AG04450 (cell line): Measurements from ENCODE around the gene LYRM1. TPM values are rescaled to one million over a fixed set of nuclear protein-coding genes. Genes with fewer than 3 reads are reported as not detected.

ENCODE experiments used
- CTCF ChIA-PET: fragments of 300-600, 350-600 bp; formaldehyde crosslinking; extraction: SDS; loops from one replicate; lab custom pipeline; 2022; ENCODE audit warnings: antibody characterized with exemption, inconsistent platforms; lab: Charles Lee
- POLR2A ChIA-PET: fragments of 350-600 bp; formaldehyde crosslinking; extraction: SDS; loops from one replicate; lab custom pipeline; 2021; ENCODE audit warnings: antibody characterized with exemption, inconsistent platforms; lab: Yijun Ruan, JAX
- DNase-seq: peaks from one replicate; pipeline ENCODE4 v3.0.0-alpha.2; 2011; ENCODE audit warnings: low read depth, low spot score
- H3K27ac ChIP-seq: one replicate; pipeline ENCODE4 v1.5.1; 2012; ENCODE audit warnings: low read depth, low read length, control low read depth
- H3K27me3 ChIP-seq: one replicate; pipeline ENCODE4 v1.6.0; 2012; ENCODE audit warnings: low read length; ENCODE audit not compliant: control insufficient read depth, insufficient read depth
- H3K4me3 ChIP-seq: 2 replicates; pipeline ENCODE4 v1.5.1; 2011; ENCODE audit warnings: mild to moderate bottlenecking, low read depth, low read length, control low read depth
- H3K9me3 ChIP-seq: 2 replicates; pipeline ENCODE4 v1.5.1; 2012; ENCODE audit warnings: low read length; ENCODE audit not compliant: control insufficient read depth, insufficient read depth
- CTCF ChIP-seq: IDR thresholded peaks from 2 replicates; pipeline ENCODE4 v1.5.1; 2011; ENCODE audit warnings: low read depth, low read length, control low read depth, inconsistent platforms
- polyA plus RNA-seq: library from polyadenylated mRNA; depleted of rRNA; stranded (reverse); fragments of >200 nt; gene quantifications from 2 replicates; pipeline ENCODE4 v1.2.3, GENCODE V29; 2011

Gene LYRM1
- polyA plus RNA-seq, 1 experiment = 41.1 TPM

- CTCF ChIA-PET = no interaction called here
- POLR2A ChIA-PET = no interaction called here
- no peaks in the 10 kb centered on the region for H3K27me3 ChIP-seq
Measured at GRCh38 chr16:20904507-20905081, 4.0 kb downstream of the LYRM1 start.

GRCh38 chr16:20905576-20905975 lies 5.0 kb downstream of the LYRM1 start:
- CTCF ChIA-PET = interaction anchor here (0.5 kb wide), 1 partner anchor 1349 kb away, joined by 5 read pairs; no protein-coding TSS in a partner anchor
- no peak for TF ChIP-seq CTCF
- POLR2A ChIA-PET = no interaction called here
- Histone ChIP-seq H3K4me3 (no peak overlapping the region), H3K27me3 (no peaks in the 10 kb centered on the region), H3K9me3 (no peaks in the 10 kb centered on the region), H3K27ac (peak overlapping the region; percentile 96)
- no peak for DNase-seq

More at GRCh38 chr16:20904507-20905081, 4.0 kb downstream of the LYRM1 start:
- no peak overlapping the region for H3K27ac ChIP-seq
- no peak for TF ChIP-seq CTCF
- H3K4me3 ChIP-seq = no peak overlapping the region
- no peaks in the 10 kb centered on the region for H3K9me3 ChIP-seq
- DNase-seq = no peak

- Histone ChIP-seq H3K27ac (peak overlapping the region; percentile 96), H3K27me3 (no peaks in the 10 kb centered on the region), H3K4me3 (no peak overlapping the region), H3K9me3 (no peaks in the 10 kb centered on the region)
- peak; percentile 68 for DNase-seq
- ChIA-PET CTCF (interaction anchor here (0.5 to 1.1 kb wide), 2 partner anchors 56 to 393 kb away, joined by 4 to 5 read pairs; no protein-coding TSS in a partner anchor), POLR2A (no interaction called here)
- no peak for TF ChIP-seq CTCF
Measured at GRCh38 chr16:20906341-20907255, 6.0 kb downstream of the LYRM1 start.

- ChIA-PET CTCF (interaction anchor here (0.7 to 0.8 kb wide), 2 partner anchors 91 to 111 kb away, joined by 3 read pairs; no protein-coding TSS in a partner anchor), POLR2A (interaction anchor here (0.8 kb wide), 1 partner anchor 10 kb away, joined by 4 read pairs; the partner anchor contains the start of gene LYRM1)
- no peak for TF ChIP-seq CTCF
- Histone ChIP-seq H3K27ac (peak overlapping the region; percentile 90), H3K4me3 (no peak overlapping the region), H3K9me3 (no peaks in the 10 kb centered on the region), H3K27me3 (no peaks in the 10 kb centered on the region)
- DNase-seq = no peak
Measured at GRCh38 chr16:20910781-20911321, 10.3 kb downstream of the LYRM1 start.
